H1 (cell line): ENCODE data around the gene ZNF562. TPM values are rescaled to one million over a fixed set of nuclear protein-coding genes. Genes with fewer than 3 reads are reported as not detected.
A peak's percentile ranks its signal among the peaks of the same experiment; 100 is the strongest.

Source experiments
- CTCF ChIA-PET: fragments of 300-600 bp; sonication (Branson Sonifier 250); formaldehyde crosslinking; loops from one replicate; lab custom pipeline; 2021; ENCODE audit not compliant: partially characterized antibody; lab: Charles Lee
- POLR2A ChIA-PET: fragments of 300-600 bp; sonication (Branson Sonifier 250); formaldehyde crosslinking; loops from one replicate; lab custom pipeline; 2021; ENCODE audit warnings: inconsistent platforms; ENCODE audit not compliant: partially characterized antibody; lab: Charles Lee
- DNase-seq, 2 experiments: peaks; one replicate each; pipeline versions ENCODE4 v3.0.0 to v3.0.0-alpha.2; 2010 to 2022; ENCODE audit warnings: low spot score in 2 of 2, low read depth in 1 of 2, mixed read lengths in 1 of 2
- FAIRE-seq: peaks from 2 replicates; lab custom pipeline; 2011; peaks lifted over from hg19 to GRCh38; lab: Jason Lieb, UNC
- H2AFZ ChIP-seq: 2 replicates; pipeline ENCODE4 v1.8.1; 2012; ENCODE audit warnings: low read length, inconsistent platforms
- H2AK5ac ChIP-seq: 2 replicates; pipeline ENCODE4 v1.6.1; 2013; ENCODE audit warnings: low read depth, low read length
- H2BK120ac ChIP-seq: replicated peaks from 2 replicates; pipeline ENCODE3; 2013; ENCODE audit warnings: low read depth, low read length, inconsistent platforms
- H2BK12ac ChIP-seq: 2 replicates; pipeline ENCODE4 v1.6.1; 2013; ENCODE audit warnings: low read depth, low read length
- H2BK15ac ChIP-seq: 2 replicates; pipeline ENCODE4 v1.6.1; 2013; ENCODE audit warnings: low read length
- H2BK20ac ChIP-seq: 2 replicates; pipeline ENCODE4 v1.6.1; 2013; ENCODE audit warnings: low read length
- H2BK5ac ChIP-seq: 2 replicates; pipeline ENCODE4 v1.6.1; 2013; ENCODE audit warnings: low read depth, low read length
- H3K14ac ChIP-seq: 2 replicates; pipeline ENCODE4 v1.6.1; 2013; ENCODE audit warnings: inconsistent platforms; ENCODE audit not compliant: insufficient read length
- H3K18ac ChIP-seq: 2 replicates; pipeline ENCODE4 v1.6.1; 2013; ENCODE audit warnings: low read length; ENCODE audit errors: extremely low read depth
- H3K23ac ChIP-seq: 2 replicates; pipeline ENCODE4 v1.6.1; 2013; ENCODE audit warnings: inconsistent platforms; ENCODE audit not compliant: insufficient read length
- H3K23me2 ChIP-seq: 2 replicates; pipeline ENCODE4 v1.6.1; 2013; ENCODE audit warnings: low read depth, low read length
- H3K27ac ChIP-seq: 2 replicates; pipeline ENCODE4 v1.6.1; 2011; ENCODE audit warnings: low read depth, low read length, inconsistent platforms
- H3K27me3 ChIP-seq, 4 experiments: replicated peaks in 1 of 4; 1 replicate in 1 of 4; 2 replicates in 3 of 4; pipeline versions ENCODE4 v1.6.1 to v1.8.1; 2011 to 2013; ENCODE audit warnings: low read length in 3 of 4, mild to moderate bottlenecking in 3 of 4, inconsistent platforms in 2 of 4, mixed read lengths in 2 of 4, moderate library complexity in 1 of 4; ENCODE audit not compliant: control insufficient read depth in 3 of 4, insufficient read depth in 3 of 4; ENCODE audit errors: extremely low read depth in 1 of 4
- H3K36me3 ChIP-seq, 4 experiments: 2 replicates each; pipeline versions ENCODE4 v1.6.1 to v1.8.1; 2011 to 2013; ENCODE audit warnings: mild to moderate bottlenecking in 4 of 4, low read length in 3 of 4, moderate library complexity in 2 of 4, control low read depth in 1 of 4, inconsistent platforms in 1 of 4; ENCODE audit not compliant: insufficient read depth in 4 of 4, control insufficient read depth in 2 of 4
- H3K4ac ChIP-seq: replicated peaks from 2 replicates; pipeline ENCODE3; 2013; ENCODE audit warnings: low read length, low read depth, mixed read lengths, inconsistent platforms; ENCODE audit not compliant: insufficient read length
- H3K4me1 ChIP-seq, 4 experiments: replicated peaks in 1 of 4; 1 replicate in 1 of 4; 2 replicates in 3 of 4; pipeline versions ENCODE4 v1.6.1 to v1.8.1; 2011 to 2013; ENCODE audit warnings: low read length in 3 of 4, inconsistent platforms in 2 of 4, mixed read lengths in 1 of 4; ENCODE audit not compliant: insufficient read depth in 4 of 4, control insufficient read depth in 3 of 4
- H3K4me2 ChIP-seq, 2 experiments: 2 replicates each; pipeline versions ENCODE4 v1.6.1 to v1.8.1; 2011 to 2013; ENCODE audit warnings: low read depth in 2 of 2, low read length in 2 of 2, control low read depth in 1 of 2, inconsistent platforms in 1 of 2, mild to moderate bottlenecking in 1 of 2; ENCODE audit not compliant: insufficient read depth in 1 of 2
- H3K4me3 ChIP-seq, 4 experiments: fragments of 200-600, 300-600 bp in 1 of 4; sonication (generic), shearing (Covaris generic), sonication (Bioruptor Twin) in 1 of 4; 2 replicates each; pipeline versions ENCODE4 v1.5.1 to v1.8.1; 2011 to 2016; ENCODE audit warnings: low read length in 4 of 4, low read depth in 3 of 4, control low read depth in 2 of 4, inconsistent platforms in 2 of 4, mild to moderate bottlenecking in 2 of 4, mixed read lengths in 1 of 4, moderate library complexity in 1 of 4; ENCODE audit not compliant: insufficient read depth in 2 of 4; ENCODE audit errors: extremely low read depth in 1 of 4
- H3K56ac ChIP-seq: replicated peaks from 2 replicates; pipeline ENCODE3; 2013; ENCODE audit warnings: low read depth, mild to moderate bottlenecking, mixed read lengths, low read length, inconsistent platforms; ENCODE audit not compliant: insufficient read length
- H3K79me1 ChIP-seq: 2 replicates; pipeline ENCODE4 v1.6.1; 2013; ENCODE audit warnings: low read depth, low read length, control low read depth
- H3K79me2 ChIP-seq, 2 experiments: 2 replicates each; pipeline versions ENCODE4 v1.6.1 to v1.8.1; 2012 to 2013; ENCODE audit warnings: low read length in 2 of 2, mild to moderate bottlenecking in 2 of 2, inconsistent platforms in 1 of 2; ENCODE audit not compliant: insufficient read depth in 2 of 2, control insufficient read depth in 1 of 2
- H3K9ac ChIP-seq, 4 experiments: replicated peaks in 1 of 4; 1 replicate in 1 of 4; 2 replicates in 3 of 4; pipeline versions ENCODE4 v1.6.1 to v1.8.1; 2011 to 2013; ENCODE audit warnings: low read depth in 3 of 4, low read length in 3 of 4, control low read depth in 2 of 4, mild to moderate bottlenecking in 2 of 4, moderate library complexity in 2 of 4, inconsistent platforms in 1 of 4; ENCODE audit errors: extremely low read depth in 1 of 4
- H3K9me3 ChIP-seq, 2 experiments: 2 replicates each; pipeline versions ENCODE4 v1.6.1 to v1.8.1; 2012 to 2013; ENCODE audit warnings: mild to moderate bottlenecking in 2 of 2, moderate library complexity in 2 of 2, control low read depth in 1 of 2, inconsistent platforms in 1 of 2, low read depth in 1 of 2, low read length in 1 of 2, mixed read lengths in 1 of 2; ENCODE audit not compliant: insufficient read depth in 2 of 2
- H4K20me1 ChIP-seq, 2 experiments: replicated peaks in 1 of 2; 2 replicates each; pipeline versions ENCODE3 to v1.8.1; 2011 to 2013; ENCODE audit warnings: inconsistent platforms in 2 of 2, low read length in 2 of 2, mild to moderate bottlenecking in 1 of 2; ENCODE audit not compliant: insufficient read depth in 2 of 2, control insufficient read depth in 1 of 2
- H4K5ac ChIP-seq: 2 replicates; pipeline ENCODE4 v1.6.1; 2013; ENCODE audit warnings: low read length, low read depth, mixed read lengths, inconsistent platforms; ENCODE audit not compliant: insufficient read length
- H4K8ac ChIP-seq: 2 replicates; pipeline ENCODE4 v1.8.0; 2013; ENCODE audit warnings: mild to moderate bottlenecking, moderate library complexity, low read length, inconsistent platforms; ENCODE audit not compliant: insufficient read depth; ENCODE audit errors: extremely low read depth
- H4K91ac ChIP-seq: replicated peaks from 2 replicates; pipeline ENCODE3; 2013; ENCODE audit warnings: low read length, mixed read lengths, inconsistent platforms; ENCODE audit not compliant: insufficient read length
- CREB1 ChIP-seq: IDR thresholded peaks from 2 replicates; pipeline ENCODE4 v1.6.1; 2012; ENCODE audit warnings: inconsistent platforms
- CTCF ChIP-seq, 3 experiments: IDR thresholded peaks; 1 replicate in 2 of 3; 2 replicates in 1 of 3; pipeline versions ENCODE4 v1.5.1 to v1.6.1; 2011; ENCODE audit warnings: low read length in 3 of 3, mild to moderate bottlenecking in 3 of 3, inconsistent platforms in 2 of 3, low read depth in 1 of 3, moderate library complexity in 1 of 3; ENCODE audit not compliant: insufficient read depth in 1 of 3; ENCODE audit errors: control extremely low read depth in 1 of 3
- KDM4A ChIP-seq: IDR thresholded peaks from one replicate; pipeline ENCODE4 v1.7.1; 2012; ENCODE audit warnings: low read depth, mild to moderate bottlenecking, moderate library complexity, low read length, inconsistent platforms; ENCODE audit not compliant: severe bottlenecking
- POLR2AphosphoS5 ChIP-seq: IDR thresholded peaks from 2 replicates; pipeline ENCODE4 v1.6.1; 2011; ENCODE audit warnings: low read depth, low read length
- SP4 ChIP-seq: IDR thresholded peaks from 2 replicates; pipeline ENCODE4 v1.6.1; 2012; ENCODE audit warnings: low read length, inconsistent platforms
- whole genome bisulfite sequencing, 2 experiments: shearing (Covaris generic) in 1 of 2; methylation state at CpG; one replicate each; pipeline versions ENCODE4 v1.1.6 to v1.1.7; 2013 to 2015; ENCODE audit warnings: low lambda C conversion rate in 2 of 2, mixed read lengths in 2 of 2, inconsistent platforms in 1 of 2, low coverage in 1 of 2, missing lambda C conversion rate in 1 of 2; ENCODE audit not compliant: insufficient replicate concordance in 2 of 2, insufficient coverage in 1 of 2, insufficient read length in 1 of 2; ENCODE audit errors: extremely low coverage in 1 of 2, missing lambda C conversion rate in 1 of 2; 5-methylcytosine and 5-hydroxymethylcytosine counted together
- polyA plus RNA-seq, 7 experiments: library from polyadenylated mRNA; depleted of rRNA in 3 of 7; stranded (reverse) in 5 of 7; unstranded in 2 of 7; fragments of >200 nt in 5 of 7; fragments of 200-250 nt in 2 of 7; gene quantifications; 1 replicate in 5 of 7; 2 replicates in 1 of 7; 4 replicates in 1 of 7; pipeline versions ENCODE4 v1.2.1 to v1.2.3, GENCODE V29; 2011 to 2013; ENCODE audit warnings: missing spikeins in 2 of 7, mixed read lengths in 2 of 7
- total RNA-seq: library from RNA; stranded (reverse); fragmentation: NEBNext Ultra II Directional; extraction: Animal tissue kit (Norgen Biotek cat#: 25700); gene quantifications from 2 replicates; pipeline ENCODE4 v1.2.1, GENCODE V29; 2021

The ZNF562 gene
- total and polyA plus RNA-seq, 2 of the 8 experiments (the other 6 are each of a cell fraction or from before 2014, with no cell fraction given), result 0.12 to 2.5 TPM

GRCh38 chr19:9620842-9621155, 54.1 kb downstream of the ZNF562 start:
- CTCF ChIA-PET, result no interaction called here
- H3K4me3 ChIP-seq, result peak overlapping the region; percentile 81 to 99 (median 94)
- no peak overlapping the region for H3K23ac ChIP-seq
- no peaks in the 10 kb centered on the region for H4K20me1 ChIP-seq
- peak overlapping the region; percentile 82 for H3K4ac ChIP-seq
- no peak for FAIRE-seq
- 0 out of 2 replicates have a peak, but pooled peaks cover 2% of the 10 kb centered on the region for H3K79me1 ChIP-seq
- no peak overlapping the region for H2BK20ac ChIP-seq
- peak overlapping the region; percentile 97; the same call in 1 of the 2 replicates for H2AFZ ChIP-seq
- H3K18ac ChIP-seq, result peak overlapping the region; percentile 36; the same call in 1 of the 2 replicates
- no peaks in the 10 kb centered on the region for H3K9me3 ChIP-seq
- H3K79me2 ChIP-seq, result peaks cover 8 to 31% of the 10 kb centered on the region in 2 experiments
- TF ChIP-seq CREB1, result no peak
- no peak for TF ChIP-seq CTCF (IDR thresholded peaks at IDR 0.05; ENCODE audit: control extremely low read depth in 1 of 3, insufficient read depth in 1 of 3, low read depth in 1 of 3, low read length in 3 of 3)
- peak; percentile 23 for TF ChIP-seq KDM4A
- no peak for TF ChIP-seq SP4
- no peak for TF ChIP-seq POLR2AphosphoS5
- TF ChIP-seq, all 59 proteins: peak for 1
- Histone ChIP-seq H4K8ac (peak overlapping the region; percentile 99), H3K4me1 (peaks cover 0 to 5% (median 3%) of the 10 kb centered on the region in 4 experiments; a peak in 3 of 7 replicates), H3K27ac (peak overlapping the region; percentile 99), H3K9ac (peak overlapping the region; percentile 86 to 98 (median 97)), H3K14ac (no peak overlapping the region), H2BK12ac (peak overlapping the region; percentile 82; the same call in 1 of the 2 replicates), H3K23me2 (peaks cover 4% of the 10 kb centered on the region), H2AK5ac (no peak overlapping the region), H3K4me2 (peak overlapping the region; percentile 74 to 84), H2BK15ac (0 out of 2 replicates have a peak overlapping the region, but pooled peaks have one; percentile 12), H3K56ac (peak overlapping the region; percentile 43), H2BK5ac (peak overlapping the region; percentile 98), H3K27me3 (no peaks in the 10 kb centered on the region), H4K91ac (peak overlapping the region; percentile 75), H2BK120ac (no peak overlapping the region), H4K5ac (peak overlapping the region; percentile 70), H3K36me3 (peaks cover 16 to 36% (median 27%) of the 10 kb centered on the region in 4 experiments)
- 1% methylated on average over 16 of the region's 16 CpGs; no CpG with 5 or more reads in 1 of the 2 experiments for WGBS, 2 experiments
- no peak for DNase-seq
- POLR2A ChIA-PET, result interaction anchor here (0.9 to 2.5 kb wide), 11 partner anchors 15 to 198 kb away, joined by 3 to 19 read pairs (median 4); partner anchors contain the start of genes FBXL12 and ZNF121
